Mesothelial cell of epicardium (in vitro differentiated cells): Measurements from ENCODE around the gene MYRF. TPM values are rescaled to one million over a fixed set of nuclear protein-coding genes. Genes with fewer than 3 reads are reported as not detected.

ENCODE experiments used
- DNase-seq, 2 experiments: peaks; one replicate each; pipeline ENCODE4 v3.0.0; 2021; ENCODE audit warnings: low spot score in 2 of 2; ENCODE audit not compliant: unreplicated experiment in 2 of 2
- H3K27ac Mint-ChIP-seq: 2 replicates; pipeline ENCODE4 v1.8.0; 2021; ENCODE audit warnings: mixed read lengths
- H3K27me3 Mint-ChIP-seq: 2 replicates; pipeline ENCODE4 v1.8.0; 2021; ENCODE audit warnings: low read depth, mixed read lengths
- H3K36me3 Mint-ChIP-seq: 2 replicates; pipeline ENCODE4 v1.8.0; 2021; ENCODE audit warnings: mixed read lengths
- H3K4me1 Mint-ChIP-seq: 2 replicates; pipeline ENCODE4 v1.8.0; 2021; ENCODE audit warnings: mixed read lengths
- H3K4me3 Mint-ChIP-seq: 2 replicates; pipeline ENCODE4 v1.8.0; 2021; ENCODE audit warnings: mild to moderate bottlenecking, moderate library complexity, mixed read lengths
- H3K9me3 Mint-ChIP-seq: 2 replicates; pipeline ENCODE4 v1.8.0; 2021; ENCODE audit warnings: mixed read lengths
- CTCF ChIP-seq: fragments of 200-600 bp; sonication (generic); IDR thresholded peaks from one replicate; pipeline ENCODE4 v1.5.0; 2021; ENCODE audit warnings: antibody characterized with exemption; ENCODE audit not compliant: unreplicated experiment
- total RNA-seq: library from RNA; stranded (reverse); gene quantifications from 3 replicates; pipeline ENCODE4 v1.2.1, GENCODE V29; 2021

The MYRF gene
- total RNA-seq, 1 donor from 2014 or later, result 428 TPM

- H3K27ac Mint-ChIP-seq, result peak overlapping the region; percentile 81
- H3K27me3 Mint-ChIP-seq, result no peaks in the 10 kb centered on the region
- no peak overlapping the region for H3K4me3 Mint-ChIP-seq
- peaks cover 11% of the 10 kb centered on the region for H3K36me3 Mint-ChIP-seq
- H3K4me1 Mint-ChIP-seq, result peaks cover 16% of the 10 kb centered on the region
- peak in 1 of 2 experiments; percentile 71 for DNase-seq
- H3K9me3 Mint-ChIP-seq, result no peaks in the 10 kb centered on the region
- TF ChIP-seq CTCF, result peak; percentile 74
These were observed 45.0 kb downstream of the MYRF start for GRCh38 chr11:61797263-61797944.

GRCh38 chr11:61799665-61800284 is 47.3 kb downstream of the MYRF start:
- H3K4me3 Mint-ChIP-seq, result no peak overlapping the region
- no peaks in the 10 kb centered on the region for H3K27me3 Mint-ChIP-seq
- H3K4me1 Mint-ChIP-seq, result peaks cover 15% of the 10 kb centered on the region
- no peaks in the 10 kb centered on the region for H3K9me3 Mint-ChIP-seq
- H3K27ac Mint-ChIP-seq, result peak overlapping the region; percentile 35
- peaks cover 21% of the 10 kb centered on the region for H3K36me3 Mint-ChIP-seq
- no peak for TF ChIP-seq CTCF
- no peak for DNase-seq

- Mint-ChIP-seq H3K36me3 (peaks cover 22% of the 10 kb centered on the region), H3K27ac (peak overlapping the region; percentile 43), H3K4me1 (peaks cover 18% of the 10 kb centered on the region), H3K27me3 (no peaks in the 10 kb centered on the region), H3K9me3 (no peaks in the 10 kb centered on the region), H3K4me3 (no peak overlapping the region)
- no peak for TF ChIP-seq CTCF
- no peak for DNase-seq
These were observed 48.2 kb downstream of the MYRF start for GRCh38 chr11:61800331-61801281.

- no peaks in the 10 kb centered on the region for H3K9me3 Mint-ChIP-seq
- H3K4me1 Mint-ChIP-seq, result peaks cover 12% of the 10 kb centered on the region
- peaks cover 34% of the 10 kb centered on the region for H3K36me3 Mint-ChIP-seq
- no peak overlapping the region for H3K27ac Mint-ChIP-seq
- DNase-seq, result no peak
- no peaks in the 10 kb centered on the region for H3K27me3 Mint-ChIP-seq
- H3K4me3 Mint-ChIP-seq, result no peak overlapping the region
- no peak for TF ChIP-seq CTCF
These were observed 50.2 kb downstream of the MYRF start for GRCh38 chr11:61802605-61803004.

GRCh38 chr11:61803889-61804647 is 51.6 kb downstream of the MYRF start:
- Mint-ChIP-seq H3K4me1 (peaks cover 12% of the 10 kb centered on the region), H3K27ac (peak overlapping the region; percentile 72), H3K27me3 (no peaks in the 10 kb centered on the region), H3K36me3 (peaks cover 41% of the 10 kb centered on the region), H3K4me3 (no peak overlapping the region), H3K9me3 (no peaks in the 10 kb centered on the region)
- TF ChIP-seq CTCF, result no peak
- no peak for DNase-seq
